OCI-LY1 (cell line): ENCODE results near the gene RAB6C.
"Not testable (repeated sequence)": the region's sequence is repeated elsewhere in the genome, so short reads cannot be mapped to it uniquely, and the experiment has no call there.

Experiments
- EZH2 ChIP-seq: fragments of 200-600 bp; sonication (generic), shearing (Covaris generic); IDR thresholded peaks from 2 replicates; pipeline ENCODE4 v1.8.0; 2017; ENCODE audit warnings: borderline replicate concordance, mixed run types, mild to moderate bottlenecking, antibody characterized with exemption, low read length, moderate library complexity, mixed read lengths
- TF ChIP-seq, protein P1 (sequence below): fragments of 200-600 bp; sonication (generic), shearing (Covaris generic); IDR thresholded peaks from 2 replicates; pipeline ENCODE4 v1.5.1; 2017; ENCODE audit warnings: mild to moderate bottlenecking, antibody characterized with exemption, low read length, moderate library complexity, mixed read lengths

DNA sequence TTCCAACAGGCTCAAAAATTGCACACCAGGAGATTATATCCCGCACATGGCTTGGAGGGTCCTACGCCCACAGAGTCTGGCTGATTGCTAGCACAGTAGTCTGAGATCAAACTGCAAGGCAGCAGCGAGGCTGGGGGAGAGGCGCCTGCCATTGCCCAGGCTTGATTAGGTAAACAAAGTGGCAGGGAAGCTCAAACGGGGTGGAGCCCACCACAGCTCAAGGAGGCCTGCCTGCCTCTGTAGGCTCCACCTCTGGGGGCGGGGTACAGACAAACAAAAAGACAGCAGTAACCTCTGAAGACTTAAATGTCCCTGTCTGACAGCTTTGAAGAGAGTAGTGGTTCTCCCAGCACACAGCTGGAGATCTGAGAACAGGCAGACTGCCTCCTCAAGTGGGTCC is 19.3 kb downstream of the RAB6C start:
- TF ChIP-seq, protein P1, sequence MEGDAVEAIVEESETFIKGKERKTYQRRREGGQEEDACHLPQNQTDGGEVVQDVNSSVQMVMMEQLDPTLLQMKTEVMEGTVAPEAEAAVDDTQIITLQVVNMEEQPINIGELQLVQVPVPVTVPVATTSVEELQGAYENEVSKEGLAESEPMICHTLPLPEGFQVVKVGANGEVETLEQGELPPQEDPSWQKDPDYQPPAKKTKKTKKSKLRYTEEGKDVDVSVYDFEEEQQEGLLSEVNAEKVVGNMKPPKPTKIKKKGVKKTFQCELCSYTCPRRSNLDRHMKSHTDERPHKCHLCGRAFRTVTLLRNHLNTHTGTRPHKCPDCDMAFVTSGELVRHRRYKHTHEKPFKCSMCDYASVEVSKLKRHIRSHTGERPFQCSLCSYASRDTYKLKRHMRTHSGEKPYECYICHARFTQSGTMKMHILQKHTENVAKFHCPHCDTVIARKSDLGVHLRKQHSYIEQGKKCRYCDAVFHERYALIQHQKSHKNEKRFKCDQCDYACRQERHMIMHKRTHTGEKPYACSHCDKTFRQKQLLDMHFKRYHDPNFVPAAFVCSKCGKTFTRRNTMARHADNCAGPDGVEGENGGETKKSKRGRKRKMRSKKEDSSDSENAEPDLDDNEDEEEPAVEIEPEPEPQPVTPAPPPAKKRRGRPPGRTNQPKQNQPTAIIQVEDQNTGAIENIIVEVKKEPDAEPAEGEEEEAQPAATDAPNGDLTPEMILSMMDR = not testable (repeated sequence)
- not testable (repeated sequence) for TF ChIP-seq EZH2
